ENCODE results near the gene GPR108.

Gene GPR108

DNA sequence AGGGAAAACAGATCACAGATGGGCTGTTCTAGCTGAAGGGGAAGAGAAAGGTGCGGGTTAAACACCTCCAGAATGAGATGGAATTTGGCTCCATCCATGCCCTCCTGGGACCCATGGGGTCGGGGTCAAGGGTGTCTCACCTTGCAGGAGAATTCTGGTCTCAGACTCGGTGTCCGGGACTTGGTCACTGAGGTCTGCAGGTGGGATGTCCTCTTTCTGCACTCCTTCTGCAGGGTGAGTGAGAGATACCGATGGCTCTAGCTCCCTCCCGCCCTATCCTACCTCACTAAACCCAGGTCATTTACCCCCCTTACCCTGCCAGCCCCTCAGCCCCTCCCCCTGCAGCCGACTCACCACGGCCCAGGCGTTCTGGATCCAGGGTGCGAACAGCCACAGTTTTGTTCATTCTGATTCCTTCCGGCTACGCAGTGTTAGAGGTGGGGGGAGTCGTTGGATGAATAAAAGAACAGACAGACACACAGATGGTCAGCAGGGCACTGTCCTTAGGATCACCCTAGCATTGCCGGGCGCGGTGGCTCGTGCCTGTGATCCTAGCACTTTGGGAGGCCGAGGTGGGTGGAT lies 41.0 kb downstream of the GPR108 start:
- H3K9me3 ChIP-seq (ENCODE audit: control insufficient read depth in 1 of 2, low read length in 2 of 2): no peaks in the 10 kb centered on the region
- no peaks in the 10 kb centered on the region for H3K27me3 ChIP-seq (ENCODE audit: low read depth, low read length)
- H3K36me3 ChIP-seq (ENCODE audit: control insufficient read depth in 1 of 2, insufficient read depth in 2 of 2, low read length in 2 of 2): no peaks in the 10 kb centered on the region
- no peak overlapping the region for H3K4me3 ChIP-seq (ENCODE audit: low read depth in 1 of 2, low read length in 2 of 2)
- no peak overlapping the region for H3K27ac ChIP-seq (ENCODE audit: low read length)
- no peaks in the 10 kb centered on the region for H3K4me1 ChIP-seq (ENCODE audit: control insufficient read depth in 1 of 2, insufficient read depth in 2 of 2, low read length in 2 of 2)

DNA sequence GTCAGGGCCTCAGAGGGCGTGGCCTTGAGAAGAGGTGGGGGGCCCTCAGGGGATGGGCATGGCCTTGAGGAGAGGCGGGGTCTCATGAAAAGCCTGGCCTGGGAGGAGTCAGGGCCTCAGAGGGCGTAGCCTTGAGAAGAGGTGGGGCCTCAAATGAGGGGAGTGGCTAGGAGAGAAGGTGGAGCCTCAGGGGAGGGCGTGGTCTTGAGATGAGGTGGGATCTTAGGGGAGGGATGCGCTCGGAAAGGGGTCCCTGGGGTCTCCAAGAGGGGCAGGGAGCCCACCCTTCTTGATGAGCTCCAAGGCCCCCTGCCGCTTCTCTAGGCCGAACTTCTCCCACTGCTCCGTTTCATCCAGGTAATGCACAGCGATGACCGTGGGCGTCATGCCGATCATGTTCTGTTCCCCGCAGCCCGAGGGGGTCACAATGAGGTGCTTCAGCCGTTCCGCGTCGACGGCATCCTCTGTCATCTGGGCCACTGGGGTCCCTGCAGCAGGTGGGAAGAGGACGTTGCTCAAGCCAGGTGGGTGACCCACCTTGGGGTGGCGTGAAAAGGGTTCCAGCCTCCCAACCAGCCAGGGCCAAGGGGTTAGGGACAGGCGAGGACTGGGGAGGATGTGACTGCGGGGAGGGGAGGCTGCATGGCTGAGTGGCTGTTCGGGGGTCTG lies 43.1 kb downstream of the GPR108 start:
- H3K4me3 ChIP-seq (ENCODE audit: low read depth in 1 of 2, low read length in 2 of 2): no peak overlapping the region
- no peaks in the 10 kb centered on the region for H3K36me3 ChIP-seq (ENCODE audit: control insufficient read depth in 1 of 2, insufficient read depth in 2 of 2, low read length in 2 of 2)
- H3K4me1 ChIP-seq (ENCODE audit: control insufficient read depth in 1 of 2, insufficient read depth in 2 of 2, low read length in 2 of 2): no peaks in the 10 kb centered on the region
- H3K9me3 ChIP-seq (ENCODE audit: control insufficient read depth in 1 of 2, low read length in 2 of 2): no peaks in the 10 kb centered on the region
- H3K27ac ChIP-seq (ENCODE audit: low read length): no peak overlapping the region
- H3K27me3 ChIP-seq (ENCODE audit: low read depth, low read length): no peaks in the 10 kb centered on the region

DNA sequence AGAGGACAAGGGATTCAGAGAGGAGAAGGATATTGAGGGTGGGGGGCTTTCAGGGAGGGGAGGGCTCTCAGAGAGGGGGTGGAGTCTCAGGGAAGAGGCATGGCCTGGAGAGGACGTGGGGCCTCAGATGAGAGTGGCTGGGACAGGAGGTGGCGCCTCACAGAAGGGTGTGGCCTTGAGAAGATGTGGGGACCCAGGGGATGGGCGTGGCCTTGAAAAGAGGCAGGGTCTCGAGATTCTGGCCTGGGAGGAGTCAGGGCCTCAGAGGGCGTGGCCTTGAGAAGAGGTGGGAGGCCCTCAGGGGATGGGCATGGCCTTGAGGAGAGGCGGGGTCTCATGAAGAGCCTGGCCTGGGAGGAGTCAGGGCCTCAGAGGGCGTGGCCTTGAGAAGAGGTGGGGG lies 43.7 kb downstream of the GPR108 start:
- Histone ChIP-seq H3K4me3 (ENCODE audit: low read depth in 1 of 2, low read length in 2 of 2) (no peak overlapping the region), H3K9me3 (ENCODE audit: control insufficient read depth in 1 of 2, low read length in 2 of 2) (no peaks in the 10 kb centered on the region), H3K36me3 (ENCODE audit: control insufficient read depth in 1 of 2, insufficient read depth in 2 of 2, low read length in 2 of 2) (no peaks in the 10 kb centered on the region), H3K27ac (ENCODE audit: low read length) (no peak overlapping the region), H3K4me1 (ENCODE audit: control insufficient read depth in 1 of 2, insufficient read depth in 2 of 2, low read length in 2 of 2) (no peaks in the 10 kb centered on the region), H3K27me3 (ENCODE audit: low read depth, low read length) (no peaks in the 10 kb centered on the region)

- H3K36me3 ChIP-seq (ENCODE audit: control insufficient read depth in 1 of 2, insufficient read depth in 2 of 2, low read length in 2 of 2): no peaks in the 10 kb centered on the region
- H3K4me3 ChIP-seq (ENCODE audit: low read depth in 1 of 2, low read length in 2 of 2): no peak overlapping the region
Observed at GRCh38 chr19:6693056-6693471, 44.3 kb downstream of the GPR108 start.

GRCh38 chr19:6692027-6692426 lies 45.4 kb downstream of the GPR108 start:
- H3K4me1 ChIP-seq (ENCODE audit: control insufficient read depth in 1 of 2, insufficient read depth in 2 of 2, low read length in 2 of 2): no peaks in the 10 kb centered on the region
- H3K27me3 ChIP-seq (ENCODE audit: low read depth, low read length): no peaks in the 10 kb centered on the region
- no peaks in the 10 kb centered on the region for H3K9me3 ChIP-seq (ENCODE audit: control insufficient read depth in 1 of 2, low read length in 2 of 2)
- H3K4me3 ChIP-seq (ENCODE audit: low read depth in 1 of 2, low read length in 2 of 2): no peak overlapping the region
- H3K27ac ChIP-seq (ENCODE audit: low read length): no peak overlapping the region
- no peaks in the 10 kb centered on the region for H3K36me3 ChIP-seq (ENCODE audit: control insufficient read depth in 1 of 2, insufficient read depth in 2 of 2, low read length in 2 of 2)

More at GRCh38 chr19:6693056-6693471, 44.3 kb downstream of the GPR108 start:
- H3K4me1 ChIP-seq (ENCODE audit: control insufficient read depth in 1 of 2, insufficient read depth in 2 of 2, low read length in 2 of 2): no peaks in the 10 kb centered on the region
- H3K27me3 ChIP-seq (ENCODE audit: low read depth, low read length): no peaks in the 10 kb centered on the region
- H3K27ac ChIP-seq (ENCODE audit: low read length): no peak overlapping the region
- H3K9me3 ChIP-seq (ENCODE audit: control insufficient read depth in 1 of 2, low read length in 2 of 2): no peaks in the 10 kb centered on the region

DNA sequence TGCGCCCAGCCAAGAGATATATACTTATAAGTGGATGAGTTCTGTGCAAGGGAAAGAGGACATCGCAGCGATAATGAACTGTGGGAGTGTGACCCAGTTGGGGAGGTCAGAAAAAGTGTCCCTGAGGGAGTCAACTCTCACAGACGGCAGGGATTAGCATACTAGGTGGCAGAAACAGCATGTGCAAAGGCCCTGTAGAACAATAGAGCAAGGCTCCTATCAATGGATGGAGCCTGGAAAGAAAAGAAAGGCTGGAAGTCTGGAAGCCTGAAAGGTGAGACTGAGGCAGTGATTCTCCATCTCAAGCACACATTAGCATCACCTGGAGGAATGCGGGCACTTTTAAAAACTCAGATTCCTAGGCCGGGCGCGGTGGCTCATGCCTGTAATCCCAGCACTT lies 46.0 kb downstream of the GPR108 start:
- no peaks in the 10 kb centered on the region for H3K9me3 ChIP-seq (ENCODE audit: control insufficient read depth in 1 of 2, low read length in 2 of 2)
- H3K27me3 ChIP-seq (ENCODE audit: low read depth, low read length): no peaks in the 10 kb centered on the region
- no peak overlapping the region for H3K27ac ChIP-seq (ENCODE audit: low read length)
- no peaks in the 10 kb centered on the region for H3K4me1 ChIP-seq (ENCODE audit: control insufficient read depth in 1 of 2, insufficient read depth in 2 of 2, low read length in 2 of 2)
- no peaks in the 10 kb centered on the region for H3K36me3 ChIP-seq (ENCODE audit: control insufficient read depth in 1 of 2, insufficient read depth in 2 of 2, low read length in 2 of 2)
- no peak overlapping the region for H3K4me3 ChIP-seq (ENCODE audit: low read depth in 1 of 2, low read length in 2 of 2)

- no peaks in the 10 kb centered on the region for H3K27me3 ChIP-seq (ENCODE audit: low read depth, low read length)
- no peak overlapping the region for H3K4me3 ChIP-seq (ENCODE audit: low read depth in 1 of 2, low read length in 2 of 2)
- no peaks in the 10 kb centered on the region for H3K36me3 ChIP-seq (ENCODE audit: control insufficient read depth in 1 of 2, insufficient read depth in 2 of 2, low read length in 2 of 2)
- no peak overlapping the region for H3K27ac ChIP-seq (ENCODE audit: low read length)
- no peaks in the 10 kb centered on the region for H3K9me3 ChIP-seq (ENCODE audit: control insufficient read depth in 1 of 2, low read length in 2 of 2)
- no peaks in the 10 kb centered on the region for H3K4me1 ChIP-seq (ENCODE audit: control insufficient read depth in 1 of 2, insufficient read depth in 2 of 2, low read length in 2 of 2)
Observed at GRCh38 chr19:6690160-6690885, 47.1 kb downstream of the GPR108 start.

DNA sequence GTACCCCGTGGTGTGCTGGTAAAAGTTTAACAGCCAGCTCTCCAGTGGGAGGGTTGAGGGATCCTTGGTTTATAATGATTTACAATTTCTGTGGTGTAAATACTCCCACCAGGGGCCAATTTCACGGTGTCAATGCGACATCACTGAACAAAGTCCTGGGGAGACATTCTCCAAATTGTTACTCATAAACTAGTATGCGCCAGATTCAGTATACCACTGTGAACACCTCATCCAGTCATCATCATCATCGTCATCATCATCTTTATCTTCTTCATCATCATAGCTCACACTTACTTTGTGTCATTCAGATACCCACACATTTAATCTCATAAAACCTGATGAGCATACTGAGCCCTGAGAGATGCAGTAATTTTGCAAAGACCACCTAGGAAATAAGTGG lies 50.3 kb downstream of the GPR108 start:
- H3K27ac ChIP-seq (ENCODE audit: low read length): no peak overlapping the region
- no peaks in the 10 kb centered on the region for H3K4me1 ChIP-seq (ENCODE audit: control insufficient read depth in 1 of 2, insufficient read depth in 2 of 2, low read length in 2 of 2)
- H3K9me3 ChIP-seq (ENCODE audit: control insufficient read depth in 1 of 2, low read length in 2 of 2): peaks cover 0 to 3% of the 10 kb centered on the region in 2 donors
- H3K27me3 ChIP-seq (ENCODE audit: low read depth, low read length): no peaks in the 10 kb centered on the region
- H3K4me3 ChIP-seq (ENCODE audit: low read depth in 1 of 2, low read length in 2 of 2): no peak overlapping the region
- H3K36me3 ChIP-seq (ENCODE audit: control insufficient read depth in 1 of 2, insufficient read depth in 2 of 2, low read length in 2 of 2): peaks cover 0 to 3% of the 10 kb centered on the region in 2 donors

DNA sequence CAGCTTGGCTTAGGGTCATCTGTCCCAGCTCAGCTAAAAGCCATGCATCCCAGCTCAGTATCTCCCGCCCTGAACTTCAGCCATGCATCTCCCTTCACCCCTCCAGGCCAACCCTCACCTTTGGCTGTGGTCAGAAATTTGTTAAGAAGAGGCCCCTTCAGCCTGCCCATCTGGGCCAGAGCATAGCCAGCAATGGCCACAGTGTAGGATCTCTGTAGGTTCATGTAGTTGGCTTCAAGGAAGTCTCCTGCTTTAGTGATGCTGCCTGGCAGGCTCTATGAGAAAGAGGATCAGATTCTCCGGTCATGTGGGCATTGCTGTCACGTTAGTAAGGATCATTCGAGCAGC lies 50.8 kb downstream of the GPR108 start:
- Histone ChIP-seq H3K27ac (ENCODE audit: low read length) (no peak overlapping the region), H3K4me1 (ENCODE audit: control insufficient read depth in 1 of 2, insufficient read depth in 2 of 2, low read length in 2 of 2) (no peaks in the 10 kb centered on the region), H3K36me3 (ENCODE audit: control insufficient read depth in 1 of 2, insufficient read depth in 2 of 2, low read length in 2 of 2) (peaks cover 0 to 3% of the 10 kb centered on the region in 2 donors), H3K9me3 (ENCODE audit: control insufficient read depth in 1 of 2, low read length in 2 of 2) (peaks cover 0 to 3% of the 10 kb centered on the region in 2 donors), H3K27me3 (ENCODE audit: low read depth, low read length) (no peaks in the 10 kb centered on the region), H3K4me3 (ENCODE audit: low read depth in 1 of 2, low read length in 2 of 2) (no peak overlapping the region)

DNA sequence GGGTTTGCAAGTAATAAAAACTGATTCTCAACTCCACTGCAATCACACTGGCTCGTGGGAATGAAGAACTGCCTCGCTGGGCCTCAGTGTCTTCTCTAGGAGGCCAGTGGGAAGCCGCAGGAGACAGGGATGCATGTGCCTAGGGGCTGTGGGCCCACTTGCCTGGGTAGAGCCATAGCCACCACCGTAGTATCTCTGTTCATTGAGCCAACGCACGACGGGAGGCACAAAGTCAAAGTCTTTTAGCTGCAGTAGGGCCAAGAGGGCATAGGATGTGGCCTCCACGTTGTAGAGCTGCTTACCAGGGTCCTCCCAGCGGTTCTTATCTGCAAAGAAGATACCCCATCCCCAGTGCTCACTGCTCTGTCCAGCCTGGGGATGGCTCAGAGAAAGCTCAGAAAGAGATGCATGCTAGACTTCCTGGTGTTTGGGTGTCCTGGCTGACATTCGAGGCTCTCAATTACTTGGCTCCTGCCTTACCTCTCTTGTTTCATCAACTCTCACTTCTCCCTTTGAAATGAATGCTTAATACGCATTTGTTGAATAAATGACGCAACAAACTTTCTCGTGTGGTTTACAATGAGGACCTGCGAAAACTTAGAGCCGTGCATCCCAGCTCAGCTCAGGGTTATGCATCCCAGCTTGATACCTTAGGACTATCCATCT lies 51.3 kb downstream of the GPR108 start:
- no peaks in the 10 kb centered on the region for H3K27me3 ChIP-seq (ENCODE audit: low read depth, low read length)
- peaks cover 0 to 3% of the 10 kb centered on the region in 2 donors for H3K9me3 ChIP-seq (ENCODE audit: control insufficient read depth in 1 of 2, low read length in 2 of 2)
- H3K36me3 ChIP-seq (ENCODE audit: control insufficient read depth in 1 of 2, insufficient read depth in 2 of 2, low read length in 2 of 2): peaks cover 0 to 3% of the 10 kb centered on the region in 2 donors
- no peaks in the 10 kb centered on the region for H3K4me1 ChIP-seq (ENCODE audit: control insufficient read depth in 1 of 2, insufficient read depth in 2 of 2, low read length in 2 of 2)
- H3K27ac ChIP-seq (ENCODE audit: low read length): no peak overlapping the region
- H3K4me3 ChIP-seq (ENCODE audit: low read depth in 1 of 2, low read length in 2 of 2): no peak overlapping the region

DNA sequence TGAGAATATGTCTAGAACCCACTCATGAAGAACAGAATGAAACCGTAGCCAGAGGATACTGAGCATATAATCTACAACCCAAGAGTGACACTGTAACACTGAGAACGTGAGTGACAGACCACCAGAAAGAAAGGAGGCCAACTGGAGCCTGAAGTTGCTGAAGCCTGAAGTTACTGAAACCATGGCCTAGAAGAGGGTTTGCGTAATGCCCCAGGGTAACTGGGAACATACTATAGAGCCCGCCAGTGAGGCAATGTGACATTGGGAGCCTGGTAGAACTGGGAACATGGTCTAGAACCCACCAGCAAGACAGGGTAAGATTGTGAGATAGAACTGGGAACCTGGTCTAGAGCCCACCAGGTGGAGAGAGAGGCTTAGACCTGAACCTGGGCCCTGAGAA lies 51.9 kb downstream of the GPR108 start:
- H3K36me3 ChIP-seq (ENCODE audit: control insufficient read depth in 1 of 2, insufficient read depth in 2 of 2, low read length in 2 of 2): peaks cover 0 to 3% of the 10 kb centered on the region in 2 donors
- no peak overlapping the region for H3K27ac ChIP-seq (ENCODE audit: low read length)
- no peaks in the 10 kb centered on the region for H3K4me1 ChIP-seq (ENCODE audit: control insufficient read depth in 1 of 2, insufficient read depth in 2 of 2, low read length in 2 of 2)
- H3K4me3 ChIP-seq (ENCODE audit: low read depth in 1 of 2, low read length in 2 of 2): no peak overlapping the region
- peaks cover 0 to 4% of the 10 kb centered on the region in 2 donors for H3K9me3 ChIP-seq (ENCODE audit: control insufficient read depth in 1 of 2, low read length in 2 of 2)
- H3K27me3 ChIP-seq (ENCODE audit: low read depth, low read length): no peaks in the 10 kb centered on the region

Data from muscle layer of duodenum (tissue), 2 donors.